GM23338 (cell line): Measurements from ENCODE around the gene KIAA1755. TPM values are rescaled to one million over a fixed set of nuclear protein-coding genes. Genes with fewer than 3 reads are reported as not detected.

Experiments used
- ATAC-seq: fragments of 200-7000 bp; cut with Tn5 transposase; 3 replicates; pipeline ENCODE4 v1.9.1; 2020
- DNase-seq: peaks from one replicate; pipeline ENCODE4 v3.0.0-alpha.2; 2015; ENCODE audit warnings: low spot score
- H2AFZ ChIP-seq: fragments of 200-600 bp; sonication (generic); 2 replicates; pipeline ENCODE4 v1.8.0; 2016; ENCODE audit warnings: antibody characterized with exemption, mild to moderate bottlenecking, moderate library complexity
- H3F3A ChIP-seq: fragments of 200-600 bp; sonication (generic); replicated peaks from 2 replicates; pipeline ENCODE4 v1.8.0; 2017; ENCODE audit warnings: antibody characterized with exemption, mixed run types, low read depth
- H3K27ac ChIP-seq: fragments of 200-600 bp; sonication (generic); 2 replicates; pipeline ENCODE4 v1.6.1; 2016; ENCODE audit warnings: low read depth
- H3K27me3 ChIP-seq: fragments of 200-600 bp; sonication (generic); 2 replicates; pipeline ENCODE4 v1.8.0; 2016; ENCODE audit warnings: mild to moderate bottlenecking, mixed run types, moderate library complexity; ENCODE audit not compliant: insufficient read depth
- H3K36me3 ChIP-seq: fragments of 200-600 bp; sonication (generic); 2 replicates; pipeline ENCODE4 v1.8.0; 2016; ENCODE audit warnings: mild to moderate bottlenecking; ENCODE audit not compliant: insufficient read depth
- H3K4me1 ChIP-seq: fragments of 200-600 bp; sonication (generic); 2 replicates; pipeline ENCODE4 v1.8.0; 2016; ENCODE audit warnings: mild to moderate bottlenecking, moderate library complexity; ENCODE audit not compliant: insufficient read depth
- H3K4me2 ChIP-seq: fragments of 200-600 bp; sonication (generic); 2 replicates; pipeline ENCODE4 v1.7.1; 2017; ENCODE audit warnings: mixed run types
- H3K4me3 ChIP-seq: fragments of 200-600 bp; sonication (generic); 2 replicates; pipeline ENCODE4 v1.6.1; 2016; ENCODE audit warnings: mixed run types
- H3K79me2 ChIP-seq: fragments of 200-600 bp; sonication (generic); replicated peaks from 2 replicates; pipeline ENCODE4 v1.8.0; 2017; ENCODE audit warnings: mild to moderate bottlenecking; ENCODE audit not compliant: insufficient read depth
- H3K9me2 ChIP-seq: fragments of 200-600 bp; sonication (generic); 2 replicates; pipeline ENCODE4 v1.8.0; 2017; ENCODE audit not compliant: insufficient read depth
- H4K20me1 ChIP-seq: fragments of 200-600 bp; sonication (generic); replicated peaks from 2 replicates; pipeline ENCODE4 v1.8.0; 2017; ENCODE audit warnings: mild to moderate bottlenecking; ENCODE audit not compliant: insufficient read depth
- H3K27ac Mint-ChIP-seq: 2 replicates; pipeline ENCODE4 v1.8.0; 2020; ENCODE audit warnings: inconsistent platforms, mild to moderate bottlenecking, moderate library complexity, mixed read lengths
- H3K27me3 Mint-ChIP-seq: 3 replicates; pipeline ENCODE4 v1.8.0; 2022; ENCODE audit warnings: low read depth, mild to moderate bottlenecking, moderate library complexity, mixed read lengths, inconsistent platforms; ENCODE audit not compliant: insufficient read depth, poor library complexity
- H3K36me3 Mint-ChIP-seq: 3 replicates; pipeline ENCODE4 v1.8.0; 2021; ENCODE audit warnings: low read depth, mild to moderate bottlenecking, inconsistent platforms, moderate library complexity, mixed read lengths
- H3K4me1 Mint-ChIP-seq: 3 replicates; pipeline ENCODE4 v1.8.0; 2020; ENCODE audit warnings: mild to moderate bottlenecking, inconsistent platforms, mixed read lengths
- H3K4me3 Mint-ChIP-seq: 3 replicates; pipeline ENCODE4 v1.8.0; 2021; ENCODE audit warnings: moderate library complexity, mild to moderate bottlenecking, inconsistent platforms, mixed read lengths
- H3K9me3 Mint-ChIP-seq: 3 replicates; pipeline ENCODE4 v1.8.0; 2020; ENCODE audit warnings: moderate library complexity, mild to moderate bottlenecking, inconsistent platforms, mixed read lengths
- CREB1 ChIP-seq: fragments of 250-450 bp; sonication (Bioruptor Pico); IDR thresholded peaks from 2 replicates; pipeline ENCODE4 v1.5.0; 2020; ENCODE audit warnings: low read depth, mild to moderate bottlenecking, moderate library complexity
- EZH2 ChIP-seq: fragments of 200-600 bp; sonication (generic); IDR thresholded peaks from one replicate; pipeline ENCODE4 v1.8.0; 2017; ENCODE audit warnings: antibody characterized with exemption, mild to moderate bottlenecking, low read depth; ENCODE audit not compliant: unreplicated experiment
- EZH2phosphoT487 ChIP-seq: fragments of 200-600 bp; sonication (generic); IDR thresholded peaks from one replicate; pipeline ENCODE4 v1.8.1; 2018; ENCODE audit warnings: antibody characterized with exemption; ENCODE audit not compliant: unreplicated experiment
- JUNB ChIP-seq: IDR thresholded peaks from one replicate; pipeline ENCODE4 v1.6.1; 2016; ENCODE audit warnings: antibody characterized with exemption; ENCODE audit not compliant: unreplicated experiment
- NANOG ChIP-seq: IDR thresholded peaks from 2 replicates; pipeline ENCODE4 v1.6.1; 2016; ENCODE audit warnings: antibody characterized with exemption, borderline replicate concordance
- STAT1 ChIP-seq: IDR thresholded peaks from one replicate; pipeline ENCODE4 v1.6.1; 2016; ENCODE audit warnings: antibody characterized with exemption; ENCODE audit not compliant: unreplicated experiment
- ZNF114 ChIP-seq: fragments of 250-450 bp; sonication (Bioruptor Pico); IDR thresholded peaks from 2 replicates; pipeline ENCODE4 v1.5.0; 2020; ENCODE audit warnings: mild to moderate bottlenecking, moderate library complexity
- ZNF331 ChIP-seq: fragments of 250-450 bp; sonication (Bioruptor Pico); IDR thresholded peaks from 2 replicates; pipeline ENCODE4 v1.5.0; 2020; ENCODE audit warnings: low read depth, mild to moderate bottlenecking, moderate library complexity
- polyA plus RNA-seq: library from polyadenylated mRNA; unstranded; fragments of >200 nt; fragmentation: Nextera tagmentation; extraction: Ambion mirVana; gene quantifications from 2 replicates; pipeline ENCODE4 v1.2.1, GENCODE V29; 2016
- total RNA-seq: library from RNA; depleted of rRNA; stranded (reverse); fragments of >200 nt; shearing (Covaris generic); gene quantifications from 2 replicates; pipeline ENCODE4 v1.2.3, GENCODE V29; 2014
- TF ChIP-seq, protein P1 (sequence below), 2 experiments: fragments of 200-600 bp in 1 of 2; sonication (generic) in 1 of 2; conservative IDR thresholded peaks; 2 replicates each; pipeline versions ENCODE4 v1.5.1 to v1.6.1; 2016 to 2017; ENCODE audit warnings: antibody characterized with exemption in 2 of 2, low read depth in 2 of 2, mild to moderate bottlenecking in 2 of 2, moderate library complexity in 1 of 2
- TF ChIP-seq, protein P2 (sequence below): IDR thresholded peaks from one replicate; pipeline ENCODE4 v1.6.1; 2018; ENCODE audit warnings: antibody characterized with exemption; ENCODE audit not compliant: unreplicated experiment

The KIAA1755 gene
- total and polyA plus RNA-seq, 2 experiments from 2014 or later: 0.28 TPM; not detected in 1

DNA sequence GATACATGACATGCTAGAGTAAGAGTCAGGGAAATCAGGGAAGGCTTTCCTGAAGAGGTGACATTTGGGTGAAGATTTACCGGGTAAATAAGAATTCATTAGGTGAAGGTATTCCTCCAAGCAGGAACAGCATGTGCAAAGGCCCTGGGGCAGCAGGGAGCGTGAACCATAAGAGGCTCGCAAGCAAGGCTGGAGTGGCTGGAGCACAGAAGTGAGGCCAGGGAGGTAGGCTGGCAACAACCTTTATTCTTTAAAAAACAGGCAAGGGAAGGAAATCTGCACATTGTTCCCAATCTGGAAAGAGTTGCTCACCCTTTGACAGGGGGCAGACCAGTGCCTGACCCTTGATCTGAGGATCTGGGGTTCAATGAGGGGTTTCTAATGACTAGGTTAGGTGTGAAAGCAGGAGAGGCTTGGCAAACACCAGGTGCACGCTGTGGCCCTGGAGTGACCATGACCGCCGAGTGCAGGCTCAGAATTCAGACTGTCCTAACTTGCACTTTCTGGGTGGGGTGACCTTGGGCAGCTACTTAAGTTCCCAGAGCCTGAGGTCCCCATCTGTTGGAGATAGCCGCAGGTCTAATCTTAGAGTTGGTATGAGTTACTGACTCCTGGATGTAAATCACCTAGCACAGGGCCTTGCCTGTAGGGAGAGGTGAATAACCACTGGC, 1.9 kb downstream of the KIAA1755 start (continued):
- TF ChIP-seq, protein P1, sequence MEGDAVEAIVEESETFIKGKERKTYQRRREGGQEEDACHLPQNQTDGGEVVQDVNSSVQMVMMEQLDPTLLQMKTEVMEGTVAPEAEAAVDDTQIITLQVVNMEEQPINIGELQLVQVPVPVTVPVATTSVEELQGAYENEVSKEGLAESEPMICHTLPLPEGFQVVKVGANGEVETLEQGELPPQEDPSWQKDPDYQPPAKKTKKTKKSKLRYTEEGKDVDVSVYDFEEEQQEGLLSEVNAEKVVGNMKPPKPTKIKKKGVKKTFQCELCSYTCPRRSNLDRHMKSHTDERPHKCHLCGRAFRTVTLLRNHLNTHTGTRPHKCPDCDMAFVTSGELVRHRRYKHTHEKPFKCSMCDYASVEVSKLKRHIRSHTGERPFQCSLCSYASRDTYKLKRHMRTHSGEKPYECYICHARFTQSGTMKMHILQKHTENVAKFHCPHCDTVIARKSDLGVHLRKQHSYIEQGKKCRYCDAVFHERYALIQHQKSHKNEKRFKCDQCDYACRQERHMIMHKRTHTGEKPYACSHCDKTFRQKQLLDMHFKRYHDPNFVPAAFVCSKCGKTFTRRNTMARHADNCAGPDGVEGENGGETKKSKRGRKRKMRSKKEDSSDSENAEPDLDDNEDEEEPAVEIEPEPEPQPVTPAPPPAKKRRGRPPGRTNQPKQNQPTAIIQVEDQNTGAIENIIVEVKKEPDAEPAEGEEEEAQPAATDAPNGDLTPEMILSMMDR (conservative IDR thresholded peaks at IDR 0.05; ENCODE audit: low read depth in 2 of 2): no peak
- no peak for TF ChIP-seq ZNF114 (CRISPR knock-in tag)
- TF ChIP-seq STAT1: no peak
- TF ChIP-seq ZNF331 (CRISPR knock-in tag): no peak

DNA sequence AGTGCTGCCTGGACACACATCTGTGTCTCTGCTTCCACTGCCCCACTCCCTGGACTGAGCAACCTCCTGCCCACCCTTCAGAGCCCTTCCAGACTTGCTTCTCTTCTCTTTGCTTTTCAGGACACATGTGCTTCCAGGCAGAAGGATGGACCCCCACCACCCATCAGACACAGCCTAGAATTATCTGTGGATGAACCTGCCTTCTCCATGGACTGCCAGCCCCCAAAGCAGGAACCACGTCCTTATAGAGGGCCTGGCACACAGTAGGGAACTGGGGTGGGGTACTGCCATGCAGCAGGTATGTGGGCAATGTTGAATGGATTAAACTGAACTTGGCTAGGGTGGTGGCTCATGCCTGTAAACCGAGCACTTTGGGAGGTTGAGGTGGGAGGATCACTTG, 3.6 kb downstream of the KIAA1755 start:
- H3K4me1 ChIP-seq: peaks cover 10% of the 10 kb centered on the region; the same call in 1 of the 2 replicates
- H3K4me1 Mint-ChIP-seq: peaks cover 18% of the 10 kb centered on the region
- peaks cover 22% of the 10 kb centered on the region for H3K27me3 ChIP-seq
- DNase-seq (no peak), ATAC-seq (no peak)
- no peaks in the 10 kb centered on the region for H3K36me3 Mint-ChIP-seq
- no peak overlapping the region for H3K4me3 ChIP-seq
- H3K4me3 Mint-ChIP-seq: no peak overlapping the region
- TF ChIP-seq, protein P2, sequence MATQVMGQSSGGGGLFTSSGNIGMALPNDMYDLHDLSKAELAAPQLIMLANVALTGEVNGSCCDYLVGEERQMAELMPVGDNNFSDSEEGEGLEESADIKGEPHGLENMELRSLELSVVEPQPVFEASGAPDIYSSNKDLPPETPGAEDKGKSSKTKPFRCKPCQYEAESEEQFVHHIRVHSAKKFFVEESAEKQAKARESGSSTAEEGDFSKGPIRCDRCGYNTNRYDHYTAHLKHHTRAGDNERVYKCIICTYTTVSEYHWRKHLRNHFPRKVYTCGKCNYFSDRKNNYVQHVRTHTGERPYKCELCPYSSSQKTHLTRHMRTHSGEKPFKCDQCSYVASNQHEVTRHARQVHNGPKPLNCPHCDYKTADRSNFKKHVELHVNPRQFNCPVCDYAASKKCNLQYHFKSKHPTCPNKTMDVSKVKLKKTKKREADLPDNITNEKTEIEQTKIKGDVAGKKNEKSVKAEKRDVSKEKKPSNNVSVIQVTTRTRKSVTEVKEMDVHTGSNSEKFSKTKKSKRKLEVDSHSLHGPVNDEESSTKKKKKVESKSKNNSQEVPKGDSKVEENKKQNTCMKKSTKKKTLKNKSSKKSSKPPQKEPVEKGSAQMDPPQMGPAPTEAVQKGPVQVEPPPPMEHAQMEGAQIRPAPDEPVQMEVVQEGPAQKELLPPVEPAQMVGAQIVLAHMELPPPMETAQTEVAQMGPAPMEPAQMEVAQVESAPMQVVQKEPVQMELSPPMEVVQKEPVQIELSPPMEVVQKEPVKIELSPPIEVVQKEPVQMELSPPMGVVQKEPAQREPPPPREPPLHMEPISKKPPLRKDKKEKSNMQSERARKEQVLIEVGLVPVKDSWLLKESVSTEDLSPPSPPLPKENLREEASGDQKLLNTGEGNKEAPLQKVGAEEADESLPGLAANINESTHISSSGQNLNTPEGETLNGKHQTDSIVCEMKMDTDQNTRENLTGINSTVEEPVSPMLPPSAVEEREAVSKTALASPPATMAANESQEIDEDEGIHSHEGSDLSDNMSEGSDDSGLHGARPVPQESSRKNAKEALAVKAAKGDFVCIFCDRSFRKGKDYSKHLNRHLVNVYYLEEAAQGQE: no peak
- TF ChIP-seq EZH2phosphoT487: no peak
- no peak for TF ChIP-seq NANOG
- no peak for TF ChIP-seq CREB1 (CRISPR knock-in tag)
- TF ChIP-seq ZNF331 (CRISPR knock-in tag): no peak
- no peak for TF ChIP-seq JUNB
- TF ChIP-seq ZNF114 (CRISPR knock-in tag): no peak
- TF ChIP-seq EZH2: no peak
- no peaks in the 10 kb centered on the region for H3K9me2 ChIP-seq
- H3K79me2 ChIP-seq: no peaks in the 10 kb centered on the region
- H3K9me3 Mint-ChIP-seq: no peaks in the 10 kb centered on the region
- no peaks in the 10 kb centered on the region for H4K20me1 ChIP-seq
- H3K36me3 ChIP-seq: no peaks in the 10 kb centered on the region
- H3K4me2 ChIP-seq: no peak overlapping the region
- H3F3A ChIP-seq: no peaks in the 10 kb centered on the region
- no peak overlapping the region for H3K27ac Mint-ChIP-seq
- H3K27me3 Mint-ChIP-seq: peaks cover 20% of the 10 kb centered on the region
- H2AFZ ChIP-seq: no peak overlapping the region
- H3K27ac ChIP-seq: no peak overlapping the region
